HG03159 (cell line): ENCODE results near the gene OTOGL.
"Not testable (repeated sequence)": the region's sequence is repeated elsewhere in the genome, so short reads cannot be mapped to it uniquely, and the experiment has no call there.

Experiments
- ATAC-seq: cut with Tn5 transposase; IDR thresholded peaks from one replicate; pipeline ENCODE4 v1.9.1; 2021; ENCODE audit warnings: mild to moderate bottlenecking, moderate library complexity; ENCODE audit not compliant: unreplicated experiment

Gene OTOGL

DNA sequence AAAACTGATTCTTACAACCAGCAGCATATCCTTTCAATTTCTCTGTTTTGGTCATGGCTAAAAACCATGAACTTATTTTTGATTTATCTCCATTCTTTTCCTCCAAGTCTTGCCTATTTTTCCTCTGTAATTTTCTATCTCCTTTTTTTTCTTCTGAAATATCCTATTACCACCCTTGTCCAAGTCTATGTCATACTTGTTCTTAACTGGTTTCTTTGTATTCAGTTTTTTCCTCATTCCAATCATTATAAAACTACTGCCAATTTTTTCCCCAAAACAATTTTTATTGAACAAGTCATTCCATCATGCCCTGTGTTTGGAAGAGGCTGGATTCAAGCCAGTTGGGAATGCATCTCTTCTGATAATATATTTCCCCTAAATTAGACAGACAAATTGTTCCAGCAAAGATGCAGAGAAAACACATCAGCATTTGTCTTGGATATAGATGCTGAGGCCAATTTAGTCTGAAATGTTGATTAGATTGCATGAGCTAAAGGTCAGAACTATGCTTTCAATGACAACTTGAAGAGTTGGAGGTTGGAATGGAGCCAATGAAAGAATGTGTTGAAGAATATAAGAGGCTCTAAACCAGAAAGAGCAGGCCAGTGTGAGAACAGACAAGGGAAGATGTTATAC, 30.7 kb downstream of the OTOGL start:
- ATAC-seq: no peak

DNA sequence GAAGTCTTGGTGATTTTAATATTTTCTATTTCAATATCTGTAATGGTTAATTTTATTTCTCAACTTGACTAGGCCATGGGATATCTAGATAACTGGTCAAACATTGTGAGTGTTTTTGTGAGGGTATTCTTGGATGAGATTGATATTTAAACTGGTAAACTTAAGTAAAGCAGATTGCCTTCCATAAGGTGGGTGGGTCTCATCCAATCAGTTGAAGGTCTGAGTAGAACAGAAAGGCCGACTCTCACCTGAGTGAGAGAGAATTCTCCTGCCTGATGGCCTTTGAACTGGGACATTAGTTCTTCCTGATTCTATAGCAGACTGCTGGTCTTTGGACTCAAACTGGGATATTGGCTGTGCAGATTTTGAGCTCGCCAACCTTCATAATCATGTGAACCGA, 36.3 kb downstream of the OTOGL start:
- no peak for ATAC-seq

DNA sequence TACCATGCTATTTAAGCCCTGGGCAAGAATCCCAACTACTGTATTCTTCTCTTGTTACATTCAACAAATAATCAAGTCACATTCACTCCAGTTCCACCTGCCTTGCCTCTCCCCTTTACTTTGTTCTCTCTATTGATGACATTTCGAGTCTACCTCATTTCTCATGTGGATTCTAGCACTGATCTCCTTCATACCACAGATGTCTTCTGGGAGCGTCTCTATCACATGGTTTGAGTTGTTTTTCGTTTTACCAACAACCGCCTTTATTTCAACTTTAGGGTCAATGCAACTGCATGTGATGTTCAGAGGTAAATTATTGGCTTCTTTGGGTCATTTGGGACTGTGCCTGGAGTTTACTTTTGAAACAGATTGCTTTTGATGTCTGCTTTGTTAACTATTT, 40.7 kb downstream of the OTOGL start:
- ATAC-seq: no peak

DNA sequence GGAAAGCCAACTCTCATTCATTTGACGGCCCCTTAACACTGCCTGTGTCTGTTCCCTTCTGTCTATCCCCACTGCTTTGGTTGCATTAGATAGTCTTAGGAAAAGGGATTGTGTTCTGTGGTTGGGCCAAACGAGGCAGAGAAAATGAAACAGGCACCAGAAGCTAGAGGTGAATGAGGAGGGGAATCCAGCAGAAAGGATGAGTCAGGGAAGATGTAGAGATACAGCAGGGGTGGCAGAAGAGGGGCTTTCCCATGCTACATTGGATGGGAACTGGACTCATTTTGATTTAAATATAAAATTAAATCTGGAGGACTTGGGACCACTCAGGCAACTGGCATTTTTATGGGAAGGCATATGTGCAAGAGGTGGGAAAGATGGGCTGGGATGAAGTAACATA, 43.3 kb downstream of the OTOGL start:
- no peak for ATAC-seq

DNA sequence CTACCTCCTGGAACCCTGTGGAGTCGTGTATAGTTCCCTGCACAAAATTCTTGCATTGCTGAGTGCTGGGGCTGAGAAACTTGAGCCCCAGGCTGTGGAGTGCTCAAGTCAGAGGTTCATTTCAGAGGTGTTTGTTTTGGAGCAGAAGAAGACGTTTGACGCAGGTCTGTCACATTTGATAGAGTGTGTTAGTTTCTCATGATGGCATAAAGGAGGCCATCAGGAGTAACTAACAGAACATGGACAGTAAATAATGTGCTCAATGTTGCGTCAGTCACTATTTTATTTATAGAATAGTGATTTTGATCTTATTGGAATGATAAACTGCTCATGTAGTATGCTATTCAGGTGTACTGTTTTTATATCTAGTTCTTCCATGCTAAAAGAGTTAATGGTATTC, 44.2 kb downstream of the OTOGL start:
- ATAC-seq: no peak

DNA sequence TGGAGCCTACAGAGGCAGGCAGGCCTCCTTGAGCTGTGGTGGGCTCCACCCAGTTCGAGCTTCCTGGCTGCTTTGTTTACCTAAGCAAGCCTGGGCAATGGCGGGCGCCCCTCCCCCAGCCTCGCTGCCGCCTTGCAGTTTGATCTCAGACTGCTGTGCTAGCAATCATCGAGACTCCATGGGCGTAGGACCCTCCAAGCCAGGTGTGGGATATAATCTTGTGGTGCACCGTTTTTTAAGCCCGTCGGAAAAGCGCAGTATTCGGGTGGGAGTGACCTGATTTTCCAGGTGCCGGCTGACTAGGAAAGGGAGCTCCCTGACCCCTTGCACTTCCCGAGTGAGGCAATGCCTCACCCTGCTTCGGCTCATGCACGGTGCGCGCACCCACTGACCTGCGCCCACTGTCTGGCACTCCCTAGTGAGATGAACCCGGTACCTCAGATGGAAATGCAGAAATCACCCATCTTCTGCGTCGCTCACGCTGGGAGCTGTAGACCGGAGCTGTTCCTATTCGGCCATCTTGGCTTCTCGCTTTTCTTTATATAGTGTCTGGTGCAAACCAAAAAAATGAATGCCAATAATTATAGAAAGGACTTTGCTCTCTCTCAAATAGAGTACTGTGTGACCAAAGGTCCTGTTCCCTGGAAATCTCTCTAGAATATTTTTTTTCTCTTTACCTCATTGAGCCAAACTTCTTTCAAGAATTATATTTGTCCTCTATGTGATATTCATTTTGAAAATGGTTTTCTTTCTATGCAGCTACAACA, 50.4 kb downstream of the OTOGL start:
- not testable (repeated sequence) for ATAC-seq

DNA sequence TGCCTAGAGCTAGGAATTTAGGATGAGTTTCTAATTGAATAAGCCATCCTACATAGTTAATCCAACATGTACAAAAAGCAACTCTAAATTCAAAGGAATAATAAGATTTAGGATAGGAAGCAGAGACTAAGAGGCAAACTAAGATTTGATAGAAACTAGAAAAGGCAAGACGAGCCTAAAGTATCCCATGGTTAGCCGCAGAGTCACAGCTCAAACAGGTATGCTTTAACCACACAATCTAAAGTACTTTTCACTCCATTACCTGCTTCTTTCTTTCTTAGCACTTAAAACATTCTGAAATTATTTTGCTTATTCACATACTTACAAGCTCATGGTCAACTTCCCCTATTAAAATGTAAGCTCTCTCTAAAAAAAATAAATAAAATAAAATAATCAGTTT, 51.8 kb downstream of the OTOGL start:
- ATAC-seq: no peak

DNA sequence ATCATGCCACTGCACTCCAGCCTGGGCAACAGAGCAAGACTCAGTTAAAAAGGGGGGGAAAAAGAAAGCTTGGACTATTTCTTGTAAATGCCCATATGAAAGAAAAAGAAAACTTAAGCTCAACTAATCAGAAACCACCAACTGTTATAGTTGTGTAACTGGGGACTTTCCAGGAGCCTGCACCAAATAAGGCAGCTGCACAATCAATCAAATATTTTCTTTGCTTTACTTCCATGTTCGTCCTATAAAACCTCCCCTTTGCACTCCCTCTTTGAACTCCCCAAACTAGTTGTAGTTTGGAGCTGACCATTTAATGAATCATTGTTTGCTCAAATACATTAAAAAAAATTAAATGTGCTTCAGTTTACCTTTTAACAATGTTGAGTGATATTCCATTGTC, 54.9 kb downstream of the OTOGL start:
- ATAC-seq: no peak

DNA sequence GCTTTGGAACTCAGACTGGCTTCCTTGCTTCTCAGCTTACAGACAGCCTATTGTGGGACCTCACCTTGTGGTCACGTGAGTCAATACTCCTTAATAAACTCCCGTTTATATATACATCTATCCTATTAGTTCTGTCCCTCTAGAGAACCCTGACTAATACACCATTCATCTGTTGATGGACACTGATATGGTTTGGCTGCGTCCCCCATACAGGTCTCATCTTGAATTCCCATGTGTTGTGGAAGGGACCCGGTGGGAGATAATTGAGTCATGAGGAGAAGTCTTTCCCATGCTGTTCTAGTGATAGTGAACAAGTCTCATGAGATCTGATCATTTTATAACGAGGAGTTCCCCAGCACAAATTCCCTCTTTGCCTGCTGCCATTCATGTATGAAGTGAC, 57.0 kb downstream of the OTOGL start:
- no peak for ATAC-seq

DNA sequence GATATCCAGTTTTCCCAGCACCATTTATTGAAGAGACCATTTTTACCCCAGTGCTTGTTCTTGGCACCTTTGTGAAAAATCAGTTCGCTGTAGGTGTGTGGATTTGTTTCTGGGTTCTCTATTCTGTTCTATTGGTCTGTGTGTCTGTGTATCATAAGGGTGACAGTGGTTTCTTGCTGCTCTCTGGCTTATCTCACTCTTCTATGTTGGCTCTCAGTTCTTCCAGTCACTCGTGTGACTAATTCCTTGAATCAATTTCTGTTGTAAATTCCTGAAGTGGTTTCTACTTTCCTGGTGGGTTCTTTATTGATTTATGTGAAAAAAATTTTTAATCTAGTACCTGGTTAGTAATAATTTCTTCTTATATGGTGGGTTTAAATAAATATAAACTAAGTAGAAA, 58.3 kb downstream of the OTOGL start:
- ATAC-seq: no peak

DNA sequence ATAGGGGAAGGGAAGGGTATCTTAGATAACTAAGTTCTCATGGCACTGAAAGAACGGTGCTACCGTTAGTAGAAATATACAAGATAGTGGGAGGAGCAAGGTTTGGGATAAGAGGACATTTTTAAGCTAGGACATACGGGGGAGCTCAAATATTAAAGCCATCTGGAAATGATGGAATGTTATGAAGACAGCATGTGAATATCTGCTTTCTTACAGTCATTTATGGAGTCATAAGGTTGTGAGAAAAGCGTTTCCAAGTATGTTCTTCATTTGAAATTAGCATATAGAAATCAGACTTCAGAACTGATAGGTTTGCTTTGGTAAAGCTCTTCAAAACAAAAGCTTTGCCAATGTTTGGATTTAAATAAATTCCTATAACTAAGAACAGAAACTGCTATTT, 62.3 kb downstream of the OTOGL start:
- no peak for ATAC-seq

DNA sequence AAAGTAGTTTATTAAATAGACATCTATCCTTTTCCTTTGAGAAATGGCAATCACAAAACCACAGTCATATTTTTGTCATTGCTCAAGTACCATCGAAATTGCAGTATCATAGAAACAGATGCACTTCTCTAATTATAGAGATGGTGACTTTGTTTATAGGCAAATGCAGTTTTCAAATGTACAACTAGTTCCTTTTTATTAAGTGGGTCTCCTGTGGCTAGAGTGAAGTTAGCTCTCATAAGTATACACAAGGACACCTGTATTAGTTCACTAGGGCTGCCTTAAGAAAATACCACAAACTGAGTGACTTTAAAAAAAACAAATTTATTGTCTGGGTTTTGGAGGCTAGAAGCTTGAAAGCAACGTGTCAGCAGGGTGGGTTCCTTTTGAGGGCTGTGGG, 62.8 kb downstream of the OTOGL start:
- ATAC-seq: peak; percentile 68

DNA sequence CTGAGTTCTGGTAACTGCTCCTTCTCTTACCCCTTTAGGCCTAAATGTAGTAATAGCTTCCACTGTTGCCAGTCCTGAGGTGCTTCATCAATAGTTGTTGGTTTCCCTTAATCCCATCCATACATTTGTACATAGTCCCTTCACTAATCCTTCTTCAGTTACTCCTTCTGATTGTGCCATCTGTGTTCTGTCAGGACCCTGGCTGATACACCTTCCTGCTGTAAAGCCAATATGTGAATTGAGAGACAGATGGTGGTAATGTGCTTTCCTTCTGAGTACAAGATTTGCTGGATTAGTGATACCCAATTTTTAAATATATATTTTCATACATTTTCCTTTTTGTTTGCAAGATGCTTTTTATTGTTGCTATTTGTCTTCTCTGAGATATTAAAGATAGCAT, 66.4 kb downstream of the OTOGL start:
- ATAC-seq: no peak

DNA sequence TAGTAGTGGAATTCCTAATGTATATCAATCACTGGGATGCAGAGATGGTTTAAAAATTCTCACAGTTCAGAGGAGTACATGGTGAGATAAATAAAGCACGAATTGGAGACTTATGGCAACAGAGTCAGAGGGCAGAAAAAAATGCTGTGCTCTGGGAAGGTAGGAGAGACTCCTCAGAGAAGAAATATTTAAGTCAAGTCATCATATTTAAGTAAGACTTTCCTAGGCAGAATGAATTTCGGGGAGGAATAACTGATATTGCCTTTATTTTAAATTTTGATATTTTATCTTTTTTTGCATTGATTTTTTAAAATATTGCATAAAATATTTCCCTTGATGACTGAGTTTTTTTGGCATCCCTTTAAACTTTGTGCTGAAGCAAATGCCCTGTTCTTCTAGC, 67.4 kb downstream of the OTOGL start:
- no peak for ATAC-seq

DNA sequence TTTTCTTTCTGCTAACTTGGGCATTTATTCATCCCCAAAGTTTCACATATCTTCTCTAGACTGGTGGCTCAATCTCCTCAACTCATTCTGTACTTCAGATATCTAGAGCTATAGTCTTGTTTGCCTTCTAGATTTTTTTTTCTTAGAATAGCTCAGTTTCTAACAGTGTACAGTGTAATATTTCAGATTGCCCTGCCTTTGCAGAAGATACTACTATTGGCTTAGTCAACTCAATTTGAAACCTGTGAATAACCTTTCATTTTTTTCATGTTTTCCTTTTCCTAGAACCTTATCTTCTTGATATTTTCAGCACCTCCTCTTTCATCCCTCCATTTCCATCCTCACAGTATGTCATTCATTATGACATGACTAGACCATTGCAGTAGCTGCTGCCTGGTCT, 69.6 kb downstream of the OTOGL start:
- ATAC-seq: no peak

DNA sequence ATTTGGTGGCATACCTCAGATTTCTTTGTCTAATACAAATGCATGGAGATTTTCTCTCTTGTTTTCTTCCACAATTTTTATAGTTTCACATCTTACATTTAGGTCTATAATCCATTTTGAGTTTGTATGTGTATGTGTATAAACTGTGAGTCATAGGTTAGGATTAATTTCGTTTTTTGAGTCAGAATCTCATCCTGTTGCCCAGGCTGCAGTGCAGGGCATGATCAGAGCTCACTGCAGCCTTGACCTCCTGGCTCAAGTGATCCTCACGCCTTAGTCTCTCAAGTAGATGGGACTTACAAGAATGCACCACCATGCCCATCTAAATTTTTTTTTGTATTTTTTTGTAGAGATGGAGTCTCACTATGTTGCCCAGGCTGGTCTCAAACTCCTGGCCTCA, 71.6 kb downstream of the OTOGL start:
- no peak for ATAC-seq

DNA sequence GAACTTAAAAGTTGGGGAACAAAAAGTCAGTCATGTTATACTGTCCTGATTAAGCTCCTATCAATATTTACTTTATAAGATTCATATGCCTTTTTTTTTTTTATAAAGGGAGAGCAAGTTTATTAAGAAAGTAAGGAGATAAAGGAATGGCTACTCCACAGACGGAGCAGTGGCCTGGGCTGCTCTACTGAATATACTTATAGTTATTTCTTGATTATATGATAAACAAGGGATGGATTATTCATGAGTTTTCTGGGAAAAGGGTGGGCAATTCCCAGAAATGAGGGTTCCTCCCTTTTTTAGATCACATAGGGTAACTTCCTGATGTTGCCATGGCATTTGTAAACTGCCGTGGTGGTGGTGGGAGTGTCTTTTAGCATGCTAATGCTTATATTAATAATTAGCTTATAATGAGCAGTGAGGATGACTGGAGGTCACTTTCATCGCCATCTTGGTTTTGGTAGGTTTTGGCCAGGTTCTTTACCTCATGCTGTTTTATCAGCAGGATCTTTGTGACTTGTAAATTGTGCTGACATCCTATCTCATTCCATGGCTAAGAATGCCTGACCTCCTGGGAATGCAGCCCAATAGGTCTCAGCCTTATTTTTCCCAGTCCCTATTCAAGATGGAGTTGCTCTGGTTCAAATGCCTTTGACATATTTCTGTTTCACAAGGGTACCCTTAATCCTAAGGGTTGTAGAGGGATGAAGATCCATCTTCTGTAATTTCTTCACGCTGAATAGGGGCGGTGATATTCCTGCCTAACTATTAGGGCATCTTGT, 73.9 kb downstream of the OTOGL start:
- ATAC-seq: no peak

DNA sequence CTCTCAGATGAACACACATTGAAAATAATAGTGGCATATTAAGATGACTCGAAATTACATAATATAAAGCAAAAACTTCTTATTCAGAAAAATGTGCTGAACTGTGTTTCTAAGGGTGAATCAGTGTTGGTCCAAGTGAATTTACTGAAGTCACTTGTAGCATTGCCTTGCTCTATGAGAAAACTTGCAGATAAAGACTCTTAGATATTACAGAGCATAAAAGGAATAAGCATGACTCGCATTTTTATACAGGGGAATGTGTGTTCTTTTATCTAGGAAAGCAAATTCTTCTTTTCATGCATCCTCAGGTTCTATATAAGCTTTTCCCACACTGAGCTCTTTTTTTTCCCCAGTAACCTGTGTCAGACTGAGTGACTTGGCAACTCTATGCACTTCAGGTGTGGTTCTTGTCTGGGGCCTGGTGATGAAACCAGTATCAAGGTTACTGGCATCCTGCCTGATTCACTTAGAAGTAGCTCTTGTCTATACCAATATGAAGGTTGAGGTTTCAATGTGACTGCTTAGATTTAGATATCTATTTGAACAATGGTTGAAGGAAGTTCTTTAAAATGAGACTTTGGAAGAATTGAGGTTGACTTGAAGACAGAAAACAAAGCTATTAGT, 76.1 kb downstream of the OTOGL start:
- no peak for ATAC-seq

DNA sequence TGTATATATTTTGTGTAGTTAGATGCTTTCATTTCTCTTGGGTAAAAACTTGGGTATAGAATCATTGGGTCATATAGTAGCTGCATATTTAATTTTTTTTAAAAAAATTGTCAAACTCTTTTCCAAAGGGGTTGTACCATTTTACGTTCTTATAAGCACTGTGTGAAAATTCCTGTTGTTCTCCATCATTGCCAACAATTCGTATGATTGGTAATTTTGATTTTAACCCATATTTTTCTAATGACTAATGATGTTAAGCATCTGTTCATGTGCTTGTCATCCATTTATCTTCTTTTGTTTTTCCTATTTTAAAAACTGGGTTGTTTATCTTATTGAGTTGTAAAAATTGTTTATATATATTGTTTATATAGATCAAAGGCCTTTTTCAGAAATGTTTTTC, 77.4 kb downstream of the OTOGL start:
- no peak for ATAC-seq

DNA sequence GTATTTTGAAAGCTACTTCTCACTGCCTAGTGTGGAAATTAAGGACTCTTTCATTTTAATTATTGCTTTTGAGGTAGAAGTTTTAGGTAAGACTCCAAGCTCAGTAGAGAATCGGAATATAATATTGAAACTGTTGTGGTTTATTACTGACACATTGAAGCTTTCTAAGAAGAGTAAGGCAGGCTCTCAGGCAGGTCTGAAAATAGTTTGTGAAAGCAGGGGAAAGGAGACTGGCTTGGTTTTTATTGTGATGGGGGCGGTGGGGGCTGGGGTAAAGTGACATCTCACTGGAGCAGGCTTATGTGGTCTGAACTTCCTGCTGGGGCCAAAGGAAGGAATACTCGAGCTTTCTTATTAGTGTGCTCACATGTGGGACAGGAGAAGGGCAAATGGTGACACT, 79.5 kb downstream of the OTOGL start:
- ATAC-seq: peak; percentile 89

DNA sequence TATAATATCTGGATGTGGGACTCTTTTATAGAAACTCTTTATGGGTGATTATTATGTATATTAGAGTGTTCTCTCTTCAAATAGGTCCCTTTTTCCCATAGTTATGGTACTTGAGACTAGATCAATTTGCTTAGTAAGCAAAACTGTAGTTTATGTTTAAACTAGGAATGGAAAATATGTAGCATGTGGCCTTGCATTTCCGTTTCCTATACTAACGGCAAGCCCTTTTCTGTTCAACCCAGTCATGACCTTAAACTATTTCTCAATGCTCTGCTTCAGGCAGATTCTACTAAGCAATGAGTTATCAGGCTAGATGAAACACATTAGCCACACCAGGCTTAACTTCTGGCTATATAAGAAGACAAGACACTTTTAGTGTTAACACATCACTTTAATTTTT, 84.6 kb downstream of the OTOGL start:
- ATAC-seq: no peak

DNA sequence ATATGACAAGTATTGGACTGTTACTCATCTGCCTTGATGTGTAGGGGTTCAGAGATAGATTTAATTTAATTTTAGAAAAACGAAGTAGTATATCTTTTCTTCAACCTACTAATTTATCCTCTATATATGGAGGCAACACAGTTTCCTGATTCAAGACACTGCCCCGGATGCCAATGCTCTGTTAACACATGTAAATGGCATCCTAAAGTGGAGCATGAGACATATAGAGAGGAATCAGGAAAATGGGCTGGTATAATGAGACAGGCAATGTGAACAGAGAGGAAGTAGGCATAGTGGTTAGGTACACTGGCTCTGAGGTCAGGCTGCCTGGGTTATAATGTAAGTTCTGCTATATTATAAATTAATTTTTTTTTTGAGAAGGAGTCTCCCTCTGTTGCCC, 85.6 kb downstream of the OTOGL start:
- no peak for ATAC-seq
